Suprapubic skin (tissue), 3 donors: ENCODE results near the gene RNF112.

Source experiments
- CTCF ChIP-seq, 2 donors: fragments of 200-600 bp in 1 of 2; fragments of 450-650 bp in 1 of 2; sonication (generic) in 1 of 2; IDR thresholded peaks; one replicate each; pipeline ENCODE4 v1.5.1; 2016 to 2019; ENCODE audit warnings: antibody characterized with exemption in 2 of 2, mild to moderate bottlenecking in 1 of 2, moderate library complexity in 1 of 2
- POLR2A ChIP-seq, 2 donors: fragments of 450-650 bp; IDR thresholded peaks; one replicate each; pipeline ENCODE4 v1.6.1; 2017; ENCODE audit warnings: antibody characterized with exemption in 2 of 2, mild to moderate bottlenecking in 2 of 2, moderate library complexity in 2 of 2

DNA sequence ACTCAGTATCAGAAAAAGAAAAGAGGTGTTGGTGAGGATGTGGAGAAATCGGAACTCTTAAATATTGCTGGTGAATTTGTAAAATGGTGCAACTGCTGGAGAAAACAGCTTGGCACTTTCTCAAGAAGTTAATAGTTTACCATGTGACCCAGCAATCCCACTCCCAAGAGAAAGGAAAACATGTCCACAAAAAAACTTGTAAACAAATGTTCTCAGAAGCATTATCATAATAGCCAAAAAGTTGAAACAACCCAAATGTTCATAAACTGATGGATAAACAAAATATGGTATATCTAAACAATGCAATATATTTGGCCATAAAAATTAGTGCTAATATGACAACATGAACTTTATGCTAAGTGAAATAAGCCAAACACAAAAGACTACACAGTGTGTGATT is 35.3 kb upstream of the RNF112 start:
- no peak for TF ChIP-seq POLR2A (IDR thresholded peaks at IDR 0.05)
- no peak for TF ChIP-seq CTCF (IDR thresholded peaks at IDR 0.05)
